ENCODE results near the gene TRIP10. TPM values are rescaled to one million over a fixed set of nuclear protein-coding genes. Genes with fewer than 3 reads are reported as not detected.
A peak's percentile ranks its signal among the peaks of the same experiment; 100 is the strongest.

TRIP10 gene
- total and polyA plus RNA-seq, 2 of the 13 experiments (the other 11 are each of a cell fraction or from before 2014, with no cell fraction given), result 32.5 to 33.2 TPM

DNA sequence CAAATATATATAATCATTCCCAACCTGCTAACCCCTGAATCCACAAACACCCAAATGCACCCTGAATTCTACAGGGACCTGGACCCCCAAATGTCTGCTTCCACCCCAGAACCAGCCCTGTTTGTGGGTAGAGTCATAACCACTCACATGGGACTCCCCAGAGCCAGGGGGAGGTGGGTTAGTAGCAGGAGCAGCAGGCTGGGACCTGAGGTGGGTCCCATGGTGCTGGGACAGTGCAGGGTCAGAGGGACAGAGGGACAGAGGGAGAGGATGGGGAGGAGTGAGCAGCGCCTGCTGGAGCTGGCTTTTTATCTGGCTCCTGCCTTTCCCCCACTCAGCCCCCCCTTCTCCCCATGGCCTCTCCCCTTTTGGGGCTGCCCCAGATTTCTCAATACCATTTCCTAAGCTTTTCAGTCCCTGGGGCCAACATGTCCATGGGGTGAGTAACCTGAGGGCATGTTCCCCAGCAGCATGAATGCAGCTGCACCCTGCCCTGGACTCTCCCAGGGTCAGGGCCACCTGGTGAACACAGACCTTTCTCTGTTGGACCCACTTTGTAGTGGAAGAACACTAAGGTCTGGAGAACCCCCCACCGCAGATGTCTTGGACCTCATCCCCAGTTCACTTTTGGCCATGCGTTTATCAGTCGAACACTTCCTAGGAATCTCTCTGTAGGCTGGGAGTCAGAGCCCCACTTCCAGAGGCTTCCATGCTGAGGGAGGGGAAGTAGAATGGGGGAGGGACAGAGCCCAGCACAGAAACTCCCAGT lies 18.9 kb upstream of the TRIP10 start, which contains the start of gene C3 (continued):
- no peak for TF ChIP-seq ZNF431 (CRISPR knock-in tag; IDR thresholded peaks at IDR 0.05; ENCODE audit: borderline replicate concordance, low read depth)
- TF ChIP-seq CAMTA2 (CRISPR knock-in tag; IDR thresholded peaks at IDR 0.05; ENCODE audit: borderline replicate concordance), result no peak
- peak; percentile 83 for TF ChIP-seq SOX5 (CRISPR knock-in tag; IDR thresholded peaks at IDR 0.05; ENCODE audit: borderline replicate concordance)
- no peak for TF ChIP-seq SRSF4 (IDR thresholded peaks at IDR 0.05; ENCODE audit: low read depth, low read length, poor library complexity, severe bottlenecking)
- no peak for TF ChIP-seq CBFB (CRISPR knock-in tag; IDR thresholded peaks at IDR 0.05)
- peak; percentile 94 for TF ChIP-seq TAF1 (CRISPR knock-in tag; IDR thresholded peaks at IDR 0.05)
- TF ChIP-seq FOXK2 (IDR thresholded peaks at IDR 0.05), result 0 out of 2 replicates have a peak, but pooled peaks have one; percentile 23
- TF ChIP-seq TBX2 (CRISPR knock-in tag; IDR thresholded peaks at IDR 0.05; ENCODE audit: borderline replicate concordance), result peak; percentile 94
- peak; percentile 55 for TF ChIP-seq ZNF781 (CRISPR knock-in tag; IDR thresholded peaks at IDR 0.05; ENCODE audit: borderline replicate concordance, not compliant biosample characterization)
- peak; percentile 80; the same call in 1 of the 3 replicates for TF ChIP-seq MXI1 (IDR thresholded peaks at IDR 0.05; ENCODE audit: borderline replicate concordance, low read depth, low read length)
- TF ChIP-seq ZNF547 (CRISPR knock-in tag; IDR thresholded peaks at IDR 0.05), result 0 out of 2 replicates have a peak, but pooled peaks have one; percentile 57
- TF ChIP-seq ZMAT3 (CRISPR knock-in tag; conservative IDR thresholded peaks at IDR 0.05), result peak; percentile 88
- TF ChIP-seq RFX3 (CRISPR knock-in tag; IDR thresholded peaks at IDR 0.05), result no peak; the same call in 1 of the 2 replicates
- TF ChIP-seq PITX1 (CRISPR knock-in tag; IDR thresholded peaks at IDR 0.05), result peak; percentile 87
- TF ChIP-seq FOXP1 (IDR thresholded peaks at IDR 0.05), result no peak
- peak; percentile 56; the same call in 1 of the 2 replicates for TF ChIP-seq FOXP1 (CRISPR knock-in tag; IDR thresholded peaks at IDR 0.05)
- peak; percentile 68 for TF ChIP-seq ELF1 (CRISPR knock-in tag; IDR thresholded peaks at IDR 0.05)
- TF ChIP-seq TEAD2 (CRISPR knock-in tag; IDR thresholded peaks at IDR 0.05), result no peak
- TF ChIP-seq ZNF773 (CRISPR knock-in tag; IDR thresholded peaks at IDR 0.05; ENCODE audit: borderline replicate concordance), result no peak
- 0 out of 2 replicates have a peak, but pooled peaks have one; percentile 33 for TF ChIP-seq ZNF326 (CRISPR knock-in tag; IDR thresholded peaks at IDR 0.05; ENCODE audit: borderline replicate concordance)
- TF ChIP-seq, protein P1, sequence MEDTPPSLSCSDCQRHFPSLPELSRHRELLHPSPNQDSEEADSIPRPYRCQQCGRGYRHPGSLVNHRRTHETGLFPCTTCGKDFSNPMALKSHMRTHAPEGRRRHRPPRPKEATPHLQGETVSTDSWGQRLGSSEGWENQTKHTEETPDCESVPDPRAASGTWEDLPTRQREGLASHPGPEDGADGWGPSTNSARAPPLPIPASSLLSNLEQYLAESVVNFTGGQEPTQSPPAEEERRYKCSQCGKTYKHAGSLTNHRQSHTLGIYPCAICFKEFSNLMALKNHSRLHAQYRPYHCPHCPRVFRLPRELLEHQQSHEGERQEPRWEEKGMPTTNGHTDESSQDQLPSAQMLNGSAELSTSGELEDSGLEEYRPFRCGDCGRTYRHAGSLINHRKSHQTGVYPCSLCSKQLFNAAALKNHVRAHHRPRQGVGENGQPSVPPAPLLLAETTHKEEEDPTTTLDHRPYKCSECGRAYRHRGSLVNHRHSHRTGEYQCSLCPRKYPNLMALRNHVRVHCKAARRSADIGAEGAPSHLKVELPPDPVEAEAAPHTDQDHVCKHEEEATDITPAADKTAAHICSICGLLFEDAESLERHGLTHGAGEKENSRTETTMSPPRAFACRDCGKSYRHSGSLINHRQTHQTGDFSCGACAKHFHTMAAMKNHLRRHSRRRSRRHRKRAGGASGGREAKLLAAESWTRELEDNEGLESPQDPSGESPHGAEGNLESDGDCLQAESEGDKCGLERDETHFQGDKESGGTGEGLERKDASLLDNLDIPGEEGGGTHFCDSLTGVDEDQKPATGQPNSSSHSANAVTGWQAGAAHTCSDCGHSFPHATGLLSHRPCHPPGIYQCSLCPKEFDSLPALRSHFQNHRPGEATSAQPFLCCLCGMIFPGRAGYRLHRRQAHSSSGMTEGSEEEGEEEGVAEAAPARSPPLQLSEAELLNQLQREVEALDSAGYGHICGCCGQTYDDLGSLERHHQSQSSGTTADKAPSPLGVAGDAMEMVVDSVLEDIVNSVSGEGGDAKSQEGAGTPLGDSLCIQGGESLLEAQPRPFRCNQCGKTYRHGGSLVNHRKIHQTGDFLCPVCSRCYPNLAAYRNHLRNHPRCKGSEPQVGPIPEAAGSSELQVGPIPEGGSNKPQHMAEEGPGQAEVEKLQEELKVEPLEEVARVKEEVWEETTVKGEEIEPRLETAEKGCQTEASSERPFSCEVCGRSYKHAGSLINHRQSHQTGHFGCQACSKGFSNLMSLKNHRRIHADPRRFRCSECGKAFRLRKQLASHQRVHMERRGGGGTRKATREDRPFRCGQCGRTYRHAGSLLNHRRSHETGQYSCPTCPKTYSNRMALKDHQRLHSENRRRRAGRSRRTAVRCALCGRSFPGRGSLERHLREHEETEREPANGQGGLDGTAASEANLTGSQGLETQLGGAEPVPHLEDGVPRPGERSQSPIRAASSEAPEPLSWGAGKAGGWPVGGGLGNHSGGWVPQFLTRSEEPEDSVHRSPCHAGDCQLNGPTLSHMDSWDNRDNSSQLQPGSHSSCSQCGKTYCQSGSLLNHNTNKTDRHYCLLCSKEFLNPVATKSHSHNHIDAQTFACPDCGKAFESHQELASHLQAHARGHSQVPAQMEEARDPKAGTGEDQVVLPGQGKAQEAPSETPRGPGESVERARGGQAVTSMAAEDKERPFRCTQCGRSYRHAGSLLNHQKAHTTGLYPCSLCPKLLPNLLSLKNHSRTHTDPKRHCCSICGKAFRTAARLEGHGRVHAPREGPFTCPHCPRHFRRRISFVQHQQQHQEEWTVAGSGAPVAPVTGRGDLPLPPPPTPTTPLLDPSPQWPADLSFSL (CRISPR knock-in tag; IDR thresholded peaks at IDR 0.05), result peak; percentile 77; the same call in 1 of the 2 replicates
- TF ChIP-seq ZFP37 (CRISPR knock-in tag; IDR thresholded peaks at IDR 0.05; ENCODE audit: borderline replicate concordance), result peak; percentile 81; the same call in 1 of the 2 replicates
- TF ChIP-seq, protein P2, sequence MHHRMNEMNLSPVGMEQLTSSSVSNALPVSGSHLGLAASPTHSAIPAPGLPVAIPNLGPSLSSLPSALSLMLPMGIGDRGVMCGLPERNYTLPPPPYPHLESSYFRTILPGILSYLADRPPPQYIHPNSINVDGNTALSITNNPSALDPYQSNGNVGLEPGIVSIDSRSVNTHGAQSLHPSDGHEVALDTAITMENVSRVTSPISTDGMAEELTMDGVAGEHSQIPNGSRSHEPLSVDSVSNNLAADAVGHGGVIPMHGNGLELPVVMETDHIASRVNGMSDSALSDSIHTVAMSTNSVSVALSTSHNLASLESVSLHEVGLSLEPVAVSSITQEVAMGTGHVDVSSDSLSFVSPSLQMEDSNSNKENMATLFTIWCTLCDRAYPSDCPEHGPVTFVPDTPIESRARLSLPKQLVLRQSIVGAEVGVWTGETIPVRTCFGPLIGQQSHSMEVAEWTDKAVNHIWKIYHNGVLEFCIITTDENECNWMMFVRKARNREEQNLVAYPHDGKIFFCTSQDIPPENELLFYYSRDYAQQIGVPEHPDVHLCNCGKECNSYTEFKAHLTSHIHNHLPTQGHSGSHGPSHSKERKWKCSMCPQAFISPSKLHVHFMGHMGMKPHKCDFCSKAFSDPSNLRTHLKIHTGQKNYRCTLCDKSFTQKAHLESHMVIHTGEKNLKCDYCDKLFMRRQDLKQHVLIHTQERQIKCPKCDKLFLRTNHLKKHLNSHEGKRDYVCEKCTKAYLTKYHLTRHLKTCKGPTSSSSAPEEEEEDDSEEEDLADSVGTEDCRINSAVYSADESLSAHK (CRISPR knock-in tag; IDR thresholded peaks at IDR 0.05; ENCODE audit: borderline replicate concordance), result no peak

All from HepG2 (cell line).